ENCODE results near the gene LANCL1.

LANCL1 gene

GRCh38 chr2:210476194-210477128 is at the start of gene LANCL1:
Gene LANCL1 (minus strand): TSS chr2:210476759. CDS start chr2:210476396, 363 bp downstream.
- DNase-seq (ENCODE audit: low spot score), result peak; percentile 88

- DNase-seq (ENCODE audit: low spot score), result no peak
Measured at GRCh38 chr2:210524533-210524932, 48.0 kb upstream of the LANCL1 start.

GRCh38 chr2:210523650-210524289 is 47.2 kb upstream of the LANCL1 start:
- no peak for DNase-seq (ENCODE audit: low spot score)

GRCh38 chr2:210522399-210522798 is 45.8 kb upstream of the LANCL1 start:
- no peak for DNase-seq (ENCODE audit: low spot score)

GRCh38 chr2:210519594-210519993 is 43.0 kb upstream of the LANCL1 start:
- no peak for DNase-seq (ENCODE audit: low spot score)

GRCh38 chr2:210517264-210517663 is 40.7 kb upstream of the LANCL1 start:
- no peak for DNase-seq (ENCODE audit: low spot score)

GRCh38 chr2:210515911-210516310 is 39.4 kb upstream of the LANCL1 start:
- DNase-seq (ENCODE audit: low spot score), result no peak

GRCh38 chr2:210503725-210504191 is 27.2 kb upstream of the LANCL1 start:
- no peak for DNase-seq (ENCODE audit: low spot score)

- DNase-seq (ENCODE audit: low spot score), result peak; percentile 38
Measured at GRCh38 chr2:210503001-210503623, 26.6 kb upstream of the LANCL1 start.

GRCh38 chr2:210496512-210496911 is 20.0 kb upstream of the LANCL1 start:
- no peak for DNase-seq (ENCODE audit: low spot score)

- DNase-seq (ENCODE audit: low spot score), result no peak
Measured at GRCh38 chr2:210493528-210493927, 17.0 kb upstream of the LANCL1 start.

- no peak for DNase-seq (ENCODE audit: low spot score)
Measured at GRCh38 chr2:210481601-210482175, 5.1 kb upstream of the LANCL1 start.

GRCh38 chr2:210480764-210481163 is 4.2 kb upstream of the LANCL1 start:
- no peak for DNase-seq (ENCODE audit: low spot score)

- no peak for DNase-seq (ENCODE audit: low spot score)
Measured at GRCh38 chr2:210480079-210480478, 3.5 kb upstream of the LANCL1 start.

GRCh38 chr2:210478661-210479060 is 2.1 kb upstream of the LANCL1 start:
- DNase-seq (ENCODE audit: low spot score), result no peak

GRCh38 chr2:210477496-210477895 is 937 bp upstream of the LANCL1 start:
- DNase-seq (ENCODE audit: low spot score), result peak; percentile 33

- no peak for DNase-seq (ENCODE audit: low spot score)
Measured at GRCh38 chr2:210475706-210476105, 853 bp downstream of the LANCL1 start.

GRCh38 chr2:210474776-210475175 is 1.8 kb downstream of the LANCL1 start:
- no peak for DNase-seq (ENCODE audit: low spot score)

- DNase-seq (ENCODE audit: low spot score), result no peak
Measured at GRCh38 chr2:210461401-210461800, 15.2 kb downstream of the LANCL1 start.

GRCh38 chr2:210460322-210461227 is 16.0 kb downstream of the LANCL1 start:
- no peak for DNase-seq (ENCODE audit: low spot score)

- DNase-seq (ENCODE audit: low spot score), result no peak
Measured at GRCh38 chr2:210459880-210460279, 16.7 kb downstream of the LANCL1 start.

Data from CD4-positive, alpha-beta T cell treated with Interleukin-2 at 100 ng/mL for 4 hours (primary cell).